GM15510 (cell line): ENCODE data around the gene MFSD12.

Experiments used
- POLR2A ChIP-seq: IDR thresholded peaks from 3 replicates; pipeline ENCODE4 v1.6.1; 2011; ENCODE audit warnings: borderline replicate concordance; ENCODE audit not compliant: insufficient read length; ENCODE audit errors: extremely low read depth

Gene MFSD12

GRCh38 chr19:3523361-3524077 is 33.9 kb downstream of the MFSD12 start:
- TF ChIP-seq POLR2A = no peak

- TF ChIP-seq POLR2A = no peak
Observed at GRCh38 chr19:3522421-3523360, 34.7 kb downstream of the MFSD12 start.

- TF ChIP-seq POLR2A = no peak
Observed at GRCh38 chr19:3521104-3521445, 36.3 kb downstream of the MFSD12 start.

- no peak for TF ChIP-seq POLR2A
Observed at GRCh38 chr19:3520166-3521103, 37.0 kb downstream of the MFSD12 start.

- no peak for TF ChIP-seq POLR2A
Observed at GRCh38 chr19:3519126-3519525, 38.3 kb downstream of the MFSD12 start.

GRCh38 chr19:3518659-3519058 is 38.7 kb downstream of the MFSD12 start:
- TF ChIP-seq POLR2A = no peak

- no peak for TF ChIP-seq POLR2A
Observed at GRCh38 chr19:3518255-3518654, 39.1 kb downstream of the MFSD12 start.

GRCh38 chr19:3517638-3518037 is 39.7 kb downstream of the MFSD12 start:
- no peak for TF ChIP-seq POLR2A

- no peak for TF ChIP-seq POLR2A
Observed at GRCh38 chr19:3516675-3517207, 40.6 kb downstream of the MFSD12 start.

GRCh38 chr19:3515891-3516422 is 41.4 kb downstream of the MFSD12 start:
- TF ChIP-seq POLR2A = no peak

- TF ChIP-seq POLR2A = no peak
Observed at GRCh38 chr19:3514930-3515329, 42.5 kb downstream of the MFSD12 start.

GRCh38 chr19:3513229-3514140 is 43.9 kb downstream of the MFSD12 start:
- no peak for TF ChIP-seq POLR2A

GRCh38 chr19:3512562-3513228 is 44.7 kb downstream of the MFSD12 start:
- no peak for TF ChIP-seq POLR2A
